Effector CD8-positive, alpha-beta T cell (primary cell): ENCODE results near the gene NRP1.
"Not testable (repeated sequence)": the region's sequence is repeated elsewhere in the genome, so short reads cannot be mapped to it uniquely, and the experiment has no call there.

Experiments used
- DNase-seq: peaks from one replicate; lab custom pipeline; 2025; lab: John Stamatoyannopoulos, UW

Gene NRP1

DNA sequence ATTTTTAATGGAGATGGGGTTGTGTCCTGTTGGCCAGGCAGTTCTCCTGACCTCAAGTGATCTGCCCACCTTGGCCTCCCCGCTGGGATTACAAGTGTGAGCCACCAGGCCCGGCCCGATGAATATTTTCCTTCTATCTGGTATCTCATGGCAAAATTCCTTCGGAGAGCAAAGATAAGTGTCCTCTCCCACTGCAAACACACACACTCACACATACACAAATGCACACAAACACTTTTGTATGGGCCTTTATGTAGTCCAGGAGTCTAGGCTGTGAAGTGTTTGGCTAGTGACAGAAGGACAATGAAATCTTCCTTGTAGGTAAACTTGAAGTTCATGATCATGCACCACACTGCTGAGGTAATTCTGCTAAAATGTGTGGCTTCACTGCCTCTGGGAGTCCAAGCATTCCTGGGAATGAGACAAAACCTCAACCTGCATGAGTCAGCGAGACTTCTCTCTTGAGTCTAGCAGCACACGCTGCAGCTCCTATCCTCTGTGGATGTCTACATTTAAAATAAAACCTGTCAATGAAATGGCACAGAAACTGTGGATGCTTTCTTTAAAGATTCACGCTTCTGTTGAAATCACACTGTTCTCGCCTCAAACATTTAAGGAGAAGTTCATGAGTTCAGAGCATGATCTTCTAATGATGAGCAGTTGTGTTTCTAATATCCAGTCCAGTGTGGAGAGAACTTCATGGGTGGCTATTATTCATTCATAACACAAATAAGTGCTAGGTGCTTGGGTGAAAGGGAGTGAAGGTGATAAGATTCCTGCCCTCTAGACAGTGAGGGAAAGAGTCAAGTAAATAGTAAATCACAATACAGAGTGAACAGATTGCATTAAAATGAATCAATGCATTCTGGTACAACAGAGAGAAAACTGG is 96.5 kb downstream of the NRP1 start:
- DNase-seq: no peak

DNA sequence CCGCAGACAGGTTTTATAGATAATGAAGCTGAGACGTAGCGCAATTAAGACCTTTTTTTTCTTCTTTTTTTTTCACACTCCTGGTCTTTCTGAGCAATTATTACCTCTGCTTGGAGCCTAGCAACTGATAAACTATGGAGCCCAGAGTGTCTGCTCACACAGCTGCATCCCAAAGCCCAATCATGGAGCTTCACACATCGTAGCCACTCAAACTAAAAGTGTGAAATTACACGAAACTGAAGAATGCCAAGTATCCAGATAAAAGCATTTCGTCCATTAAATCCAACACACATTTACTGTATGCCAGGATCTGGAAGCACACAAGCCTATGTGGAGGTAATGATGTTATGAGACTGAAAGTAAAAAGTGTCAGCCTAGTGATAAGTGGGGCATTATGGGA is 97.6 kb downstream of the NRP1 start:
- no peak for DNase-seq

DNA sequence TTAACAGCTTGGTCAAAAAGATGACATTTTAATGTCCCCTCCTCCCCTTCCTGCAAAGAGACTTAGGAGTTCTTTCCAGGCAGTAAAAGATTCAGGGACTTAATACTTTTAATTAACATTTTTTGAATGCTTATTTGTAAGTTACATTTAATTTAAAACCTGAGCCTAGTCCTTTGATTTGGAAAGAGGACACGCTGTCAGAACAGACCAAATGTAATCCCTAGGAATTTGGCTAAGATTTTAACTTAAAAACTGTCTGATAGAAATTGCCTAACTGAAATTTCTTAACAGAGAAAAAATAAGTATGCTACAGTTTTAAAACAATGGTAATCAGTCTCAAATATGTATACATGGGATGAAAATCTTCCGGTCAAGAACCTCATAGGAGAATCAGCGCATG is 98.5 kb downstream of the NRP1 start:
- DNase-seq: no peak

DNA sequence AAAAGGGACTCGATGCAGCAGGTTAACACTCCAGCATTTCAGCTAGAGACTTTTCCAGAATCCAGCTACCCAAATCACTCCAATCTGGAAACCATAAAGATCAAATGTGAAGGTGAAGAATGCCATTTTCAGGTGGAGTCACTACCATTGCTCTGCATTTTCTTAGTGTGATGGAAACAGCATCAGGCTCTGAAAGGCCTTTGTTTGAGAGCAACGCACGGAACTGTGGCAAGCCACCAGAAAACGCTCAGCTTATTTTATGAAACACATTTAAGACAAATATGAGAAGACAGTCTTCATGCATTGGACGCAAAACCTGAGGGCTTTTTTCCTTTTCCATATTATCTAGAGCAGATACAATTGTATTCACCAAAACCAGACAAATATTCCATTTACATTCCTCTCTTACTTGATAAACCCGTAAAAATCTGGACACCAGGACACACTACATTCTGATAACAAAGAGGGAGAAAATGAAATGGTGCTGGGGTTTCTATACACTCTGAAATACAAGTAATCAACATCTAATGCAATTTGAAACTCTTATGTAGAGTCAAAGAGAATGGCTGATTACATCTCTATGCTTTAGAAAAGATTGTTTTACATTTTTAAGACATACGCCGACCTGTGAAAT is 99.1 kb downstream of the NRP1 start:
- no peak for DNase-seq

DNA sequence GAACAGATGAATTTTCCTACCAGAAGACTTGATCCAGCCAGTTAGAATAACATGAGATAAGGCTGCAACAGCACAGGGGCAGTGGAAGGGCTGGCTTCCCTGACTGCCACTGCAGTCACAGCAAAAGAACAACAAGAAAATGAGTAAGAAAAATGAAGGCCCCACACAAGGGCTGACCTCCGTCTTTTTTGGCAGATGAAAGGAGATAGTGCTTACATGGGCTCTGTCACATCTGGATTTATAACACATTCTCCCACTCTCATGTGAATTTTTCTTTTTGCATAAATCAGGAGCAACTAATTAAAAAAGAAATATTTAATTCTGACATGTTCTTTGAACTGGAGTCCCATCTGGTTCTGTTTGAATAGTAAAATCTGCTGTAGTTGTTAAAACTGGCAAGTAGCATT is 99.6 kb downstream of the NRP1 start:
- no peak for DNase-seq

DNA sequence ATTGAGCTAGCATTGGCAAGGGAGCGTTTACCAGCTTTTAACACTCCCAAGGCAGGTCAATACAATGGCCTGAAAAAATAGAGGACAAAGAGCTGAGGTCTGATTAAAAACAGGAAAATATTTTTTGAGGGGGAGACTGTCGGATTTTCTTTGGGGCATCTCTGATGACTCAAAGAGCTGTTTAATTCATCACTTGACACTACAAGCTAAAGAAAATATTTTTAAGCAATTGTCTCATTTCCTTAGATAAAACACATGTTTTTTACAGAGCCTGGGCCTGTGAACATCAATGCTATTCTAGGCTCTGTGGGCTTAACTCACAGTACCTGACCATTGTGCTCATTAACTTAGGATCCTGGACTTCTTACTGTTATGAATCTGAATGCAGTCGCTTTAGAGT is 100.8 kb downstream of the NRP1 start:
- DNase-seq: no peak

DNA sequence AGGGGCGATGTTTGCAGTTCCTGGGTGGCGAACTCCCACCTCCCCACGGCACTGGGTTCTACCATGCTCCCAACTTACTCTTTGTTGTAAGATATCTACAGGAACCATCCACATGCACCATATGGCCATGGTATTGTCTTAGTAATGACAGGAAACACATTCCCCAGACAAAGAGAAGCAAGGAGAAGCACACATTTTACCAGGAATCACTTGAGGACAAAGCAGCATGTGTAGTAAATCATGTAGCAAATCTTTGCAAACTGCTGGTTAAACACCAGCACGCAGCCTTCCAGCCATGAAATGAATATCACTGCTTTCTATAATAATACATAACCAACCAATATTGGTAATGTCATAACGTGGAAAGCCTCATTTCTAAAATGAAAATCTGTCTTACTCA is 101.2 kb downstream of the NRP1 start:
- no peak for DNase-seq

DNA sequence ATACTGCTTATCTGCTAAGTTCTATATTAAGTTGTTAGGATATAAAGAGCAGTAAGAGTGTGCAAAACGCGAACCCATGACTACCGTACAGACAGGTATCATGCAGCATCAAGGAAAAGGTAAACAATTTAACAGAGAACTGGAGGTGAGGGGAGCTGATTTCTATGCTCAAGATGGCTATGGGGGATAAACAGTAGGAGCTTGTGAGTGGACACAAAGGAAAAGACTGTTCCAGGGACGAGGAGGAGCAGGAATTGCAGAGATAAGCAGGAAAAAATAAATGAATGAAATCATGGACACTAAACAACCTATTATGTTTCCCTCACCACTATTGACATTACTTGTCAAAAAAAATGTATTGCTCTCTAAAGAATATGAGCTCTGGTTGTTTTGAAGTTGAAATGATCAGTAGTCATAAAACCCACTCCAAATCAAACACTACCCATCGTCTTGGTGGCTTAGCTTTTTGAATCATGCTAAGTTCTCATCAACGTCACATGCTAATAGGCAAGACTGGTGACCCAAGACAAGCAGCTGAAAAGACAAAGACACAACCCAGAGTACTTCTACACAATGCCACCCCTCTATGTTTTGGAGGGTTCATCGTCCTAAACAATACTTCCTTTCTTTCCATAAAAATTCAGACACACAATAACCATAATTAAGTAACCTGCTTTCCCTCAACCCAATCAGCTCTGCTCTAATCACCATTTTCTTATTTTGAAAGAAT is 102.7 kb downstream of the NRP1 start:
- no peak for DNase-seq

DNA sequence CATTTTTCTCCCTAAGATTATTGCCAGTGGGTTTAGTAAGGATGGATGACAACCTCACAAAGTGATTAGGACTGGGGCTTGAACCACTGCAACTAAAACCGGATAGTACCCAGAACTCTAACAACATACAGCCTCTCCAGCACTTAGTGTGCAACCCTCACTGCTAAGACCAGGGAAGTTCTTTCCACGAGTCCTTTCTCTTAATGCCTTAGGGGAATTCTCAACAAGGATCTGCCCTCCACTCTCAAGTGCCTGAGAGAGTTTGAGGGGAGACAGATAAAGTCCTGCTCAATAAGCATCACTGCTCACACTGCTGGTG is 104.6 kb downstream of the NRP1 start:
- no peak for DNase-seq

DNA sequence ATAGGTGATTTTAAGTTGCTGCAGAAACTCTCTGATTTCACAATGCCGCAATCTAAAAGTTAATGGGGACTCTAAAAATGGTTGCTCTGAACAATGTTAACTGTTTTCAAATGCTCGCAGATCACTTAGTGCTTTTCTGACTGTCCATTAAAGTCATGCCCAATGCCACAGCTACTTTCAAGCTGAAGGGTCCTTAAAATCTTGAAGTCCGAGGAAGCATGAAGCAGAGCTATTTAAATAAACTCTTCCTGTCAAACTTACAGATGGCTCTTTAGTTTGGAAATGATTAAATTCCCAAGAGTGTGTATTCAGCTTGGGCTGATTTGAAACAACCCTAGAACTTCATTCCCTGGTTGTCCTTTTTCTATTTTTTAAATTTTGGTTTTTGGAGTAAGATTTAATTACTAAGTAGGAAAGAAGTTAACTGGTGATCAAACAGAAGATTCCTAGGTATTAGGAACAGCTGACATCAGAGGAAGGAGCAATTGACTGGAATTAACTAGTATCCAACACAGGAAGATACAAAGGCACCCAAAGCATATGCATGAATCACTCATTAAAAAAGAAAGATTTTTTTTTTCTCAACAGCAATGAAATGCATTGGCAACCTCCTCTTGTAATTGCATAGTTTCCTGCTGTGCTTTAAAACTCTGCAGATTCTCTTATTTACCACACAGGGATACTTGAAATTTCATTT is 105.1 kb downstream of the NRP1 start:
- DNase-seq: no peak

DNA sequence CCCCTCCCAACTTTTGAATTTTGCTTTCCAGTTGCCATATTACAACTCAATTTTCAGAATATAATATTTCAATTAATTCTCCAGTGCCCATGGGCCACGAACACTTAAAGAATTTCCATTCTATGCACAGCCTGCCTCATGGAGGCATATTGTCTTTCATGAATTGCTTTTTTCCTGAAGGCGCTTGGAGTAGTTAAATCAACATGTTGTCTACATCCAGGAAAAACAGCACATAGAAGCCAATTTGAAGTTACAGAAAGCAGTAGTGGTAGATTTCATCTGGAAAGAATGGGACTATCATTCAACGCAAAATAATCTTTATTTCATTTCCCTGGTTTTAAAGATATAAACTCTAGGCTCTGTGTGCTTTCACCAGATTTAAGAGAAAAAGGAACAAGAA is 106.0 kb downstream of the NRP1 start:
- DNase-seq: no peak

DNA sequence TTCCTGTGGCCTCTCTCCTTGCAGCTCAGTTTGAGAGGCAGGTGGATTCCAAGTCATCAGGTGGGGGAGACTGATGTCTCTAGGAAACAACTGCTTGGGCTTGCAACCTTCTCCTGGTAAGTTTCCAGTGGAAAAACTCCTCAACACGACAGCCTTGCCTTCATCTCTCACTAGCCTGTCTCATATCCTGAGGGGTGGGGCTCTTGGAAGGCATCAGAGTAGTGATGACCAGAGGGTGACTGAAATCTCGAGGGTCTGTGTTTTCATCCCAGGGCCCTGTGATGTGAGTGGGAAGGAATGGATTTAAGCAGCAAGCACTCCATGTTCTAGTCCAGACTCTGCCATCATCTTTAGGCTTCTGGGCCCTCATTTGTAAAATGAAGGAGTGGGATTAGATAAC is 107.0 kb downstream of the NRP1 start:
- no peak for DNase-seq

DNA sequence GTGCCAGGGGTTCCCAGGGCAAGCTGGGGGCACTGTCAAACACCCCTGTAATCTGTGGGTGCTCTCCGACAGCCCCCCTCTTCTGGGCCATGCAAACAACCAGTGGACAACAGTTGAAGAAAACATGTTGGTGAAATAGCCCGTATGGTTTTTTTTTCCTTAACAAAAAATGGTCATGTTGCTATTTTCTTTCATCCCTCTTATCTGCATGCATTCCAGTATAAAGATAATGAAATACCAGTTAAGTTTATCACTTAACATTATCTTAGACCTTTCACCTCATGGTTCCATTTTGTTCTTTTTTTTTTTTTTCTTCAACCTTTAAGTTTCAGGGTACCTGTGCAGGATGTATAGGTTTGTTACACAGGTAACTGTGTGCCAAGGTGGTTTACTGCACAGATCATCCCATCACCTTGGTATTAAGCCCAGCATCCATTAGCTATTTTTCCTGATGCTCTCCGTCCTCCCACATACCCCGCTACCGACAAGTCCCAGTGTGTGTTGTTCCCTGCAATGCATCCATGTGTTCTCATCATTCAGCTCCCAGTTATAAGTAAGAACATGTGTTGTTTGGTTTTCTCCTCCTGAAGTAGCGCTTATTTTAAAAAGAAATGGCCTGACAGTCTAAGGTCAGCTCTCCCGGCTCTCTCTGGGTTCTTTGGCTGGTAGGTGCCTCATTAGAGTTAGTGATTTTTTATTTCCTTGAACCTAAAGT is 110.1 kb downstream of the NRP1 start:
- DNase-seq: no peak

DNA sequence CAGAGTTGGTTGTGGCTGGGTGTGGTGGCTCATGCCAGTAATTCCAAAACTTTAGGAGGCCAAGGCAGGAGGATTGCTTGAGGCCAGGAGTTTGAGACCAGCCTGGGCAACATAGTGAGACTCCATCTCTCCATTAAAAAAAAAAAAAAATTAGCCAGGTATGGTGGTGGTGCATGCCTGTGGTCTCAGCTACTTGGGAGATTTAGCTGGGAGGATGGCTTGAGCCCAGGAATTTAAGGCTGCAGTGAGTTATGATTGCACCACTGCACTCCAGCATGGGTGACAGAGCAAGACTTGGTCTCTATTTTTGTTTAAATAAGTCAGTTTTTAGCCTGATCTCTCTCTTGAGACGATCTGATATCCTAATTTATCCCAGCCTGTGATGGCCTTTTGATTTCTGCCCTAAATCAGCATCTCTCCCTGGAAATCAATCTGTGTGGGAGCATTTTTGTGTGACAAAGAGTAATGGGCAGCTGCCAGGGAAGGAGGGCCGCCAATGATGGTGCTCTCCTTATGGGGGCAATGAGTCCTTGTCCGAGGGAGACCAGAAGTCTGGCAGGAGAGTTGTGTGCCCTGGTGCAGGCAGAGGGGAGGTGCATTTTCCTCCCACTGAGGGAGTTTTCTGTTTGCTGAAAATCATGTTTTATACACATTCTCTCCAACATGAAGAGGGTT is 111.0 kb downstream of the NRP1 start:
- DNase-seq: no peak

DNA sequence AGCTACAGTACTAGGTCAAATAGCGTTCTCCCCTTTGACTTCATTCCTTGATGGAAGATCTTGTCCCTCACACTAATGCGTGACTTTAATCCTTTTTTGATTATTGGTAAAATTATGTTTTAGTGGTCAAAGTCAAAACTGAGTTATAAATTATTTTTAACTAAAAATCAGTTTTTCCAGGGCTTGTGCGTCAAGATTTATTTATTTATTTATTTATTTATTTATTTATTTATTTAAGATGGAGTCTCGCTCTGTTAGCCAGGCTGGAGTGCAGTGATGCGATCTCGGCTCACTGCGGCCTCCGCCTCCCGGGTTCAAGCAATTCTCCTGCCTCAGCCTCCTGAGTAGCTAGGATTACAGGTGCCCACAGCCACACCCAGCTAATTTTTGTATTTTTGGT is 112.2 kb downstream of the NRP1 start:
- not testable (repeated sequence) for DNase-seq

DNA sequence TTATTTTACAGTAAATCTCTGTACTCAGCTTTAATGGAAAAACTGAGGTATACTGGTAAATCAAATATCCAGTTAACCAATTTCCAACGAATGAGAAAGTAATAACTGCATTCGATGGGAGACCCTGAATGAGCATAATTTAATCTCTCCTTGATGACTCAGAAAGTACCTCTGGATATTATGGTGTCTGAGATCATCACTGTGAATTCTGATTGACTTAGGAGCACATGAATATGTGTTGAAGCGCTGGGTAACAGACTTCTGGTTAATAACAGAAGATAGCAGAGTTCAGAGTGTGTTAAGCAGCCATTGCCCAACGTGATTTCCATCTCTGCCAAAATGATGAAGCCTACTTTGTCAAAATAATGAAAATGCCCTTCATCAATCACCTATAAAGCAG is 116.6 kb downstream of the NRP1 start:
- DNase-seq: no peak

DNA sequence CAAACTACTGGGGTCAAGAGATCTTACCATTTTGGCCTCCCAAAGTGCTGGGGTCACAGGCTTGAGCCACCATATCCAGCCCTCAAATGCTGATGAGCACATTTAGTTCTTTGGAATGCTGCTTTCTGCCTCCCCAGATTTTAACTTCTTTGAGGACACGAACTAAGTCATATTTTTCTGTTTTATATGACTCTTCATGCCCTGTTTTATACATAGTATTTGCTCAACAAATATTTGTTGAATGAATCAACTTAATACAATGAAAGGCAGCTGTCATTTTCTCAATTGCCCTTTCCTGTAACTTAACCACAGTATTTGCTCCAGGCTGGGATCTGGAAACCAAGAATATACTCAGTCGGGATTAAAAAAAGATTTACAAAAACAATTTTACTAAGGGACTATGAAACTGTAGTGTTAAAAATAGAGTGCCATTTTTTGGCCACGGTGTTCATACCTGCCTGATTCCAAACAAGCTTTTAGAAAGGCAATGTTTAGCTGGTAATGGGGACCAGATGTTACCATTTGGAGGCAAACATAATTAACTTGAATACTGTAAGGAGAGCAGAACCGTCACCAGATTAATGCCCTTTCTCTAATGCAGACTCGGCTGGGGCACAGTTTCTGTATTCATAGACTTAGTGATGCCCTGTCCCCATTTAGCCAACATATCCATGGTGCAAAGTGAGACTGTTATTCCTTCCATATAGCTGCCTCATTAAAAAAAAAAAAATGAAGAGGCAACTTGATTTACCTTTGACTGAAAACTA is 117.6 kb downstream of the NRP1 start:
- DNase-seq: no peak

DNA sequence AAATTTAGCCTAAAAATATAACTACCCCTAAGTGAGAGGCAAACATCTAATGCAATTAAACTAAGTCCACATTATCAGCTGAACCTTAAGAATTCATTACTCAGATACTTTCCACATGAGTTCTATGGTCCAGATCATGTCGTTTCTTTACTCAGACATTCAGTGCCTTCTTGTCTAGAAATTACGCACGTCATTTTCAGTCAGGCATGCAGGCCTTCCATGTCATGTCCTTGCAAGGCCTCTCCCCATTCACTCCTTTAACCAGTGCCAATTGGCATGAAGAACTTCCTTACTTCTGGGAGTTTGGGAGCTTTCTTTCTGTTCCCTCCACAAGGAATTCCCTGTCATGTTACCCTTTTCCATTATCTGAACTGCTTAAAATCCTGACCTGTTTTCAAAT is 118.8 kb downstream of the NRP1 start:
- DNase-seq: no peak

DNA sequence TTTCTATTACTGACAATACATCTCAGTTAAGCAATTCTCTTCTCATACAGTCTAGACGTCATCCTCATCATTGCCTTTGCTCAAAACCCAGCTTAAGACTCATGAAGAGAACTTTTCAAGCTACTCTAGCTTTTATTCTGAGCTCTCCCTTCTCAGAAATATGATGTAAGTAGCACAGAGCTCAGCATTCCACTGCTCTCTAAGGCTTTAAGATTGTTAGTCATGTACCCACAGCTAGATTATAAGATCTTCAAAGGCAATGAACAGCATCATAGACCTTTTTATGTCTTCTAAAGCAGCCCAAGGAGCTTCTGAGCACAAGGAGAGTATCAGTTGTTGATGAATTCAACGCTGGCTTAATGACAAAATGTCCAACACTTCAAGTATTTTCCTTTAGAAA is 119.3 kb downstream of the NRP1 start:
- DNase-seq: no peak

DNA sequence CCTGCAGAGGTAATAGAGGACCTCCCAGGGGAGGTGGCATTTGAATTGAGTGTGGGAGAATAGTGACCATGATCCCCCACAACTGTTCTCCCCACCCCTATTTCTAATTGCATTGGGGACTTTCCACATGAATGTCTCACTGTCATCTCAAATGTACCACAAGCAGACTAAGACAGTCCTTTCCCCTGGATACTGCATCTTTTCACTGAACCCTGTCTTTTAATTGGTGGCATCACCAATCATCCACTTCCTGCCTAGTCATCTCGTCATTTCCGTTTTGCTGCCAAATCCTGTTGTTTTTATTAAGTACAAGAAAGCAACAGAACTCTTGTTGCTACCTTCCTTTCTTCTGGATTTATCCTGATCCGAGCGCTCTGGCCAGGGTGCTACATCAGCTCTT is 120.3 kb downstream of the NRP1 start:
- DNase-seq: no peak
